ENCODE results near the gene ZKSCAN1.

Gene ZKSCAN1

GRCh38 chr7:100082978-100083377 is 67.6 kb downstream of the ZKSCAN1 start:
- no peak for DNase-seq

GRCh38 chr7:100085515-100085914 is 70.1 kb downstream of the ZKSCAN1 start:
- DNase-seq = no peak

GRCh38 chr7:100087055-100087750 is 71.8 kb downstream of the ZKSCAN1 start:
- DNase-seq = no peak

GRCh38 chr7:100088095-100088620 is 72.8 kb downstream of the ZKSCAN1 start:
- no peak for DNase-seq

- peak; percentile 93 for DNase-seq
Measured at GRCh38 chr7:100088621-100089457, 73.4 kb downstream of the ZKSCAN1 start, which contains the start of gene COPS6. TSS of gene COPS6 (plus strand) at chr7:100088969. CDS start at chr7:100088991, 22 bp downstream.

- no peak for DNase-seq
Measured at GRCh38 chr7:100089458-100090196, 74.2 kb downstream of the ZKSCAN1 start.

- no peak for DNase-seq
Measured at GRCh38 chr7:100090527-100091410, 75.4 kb downstream of the ZKSCAN1 start.

Data from eye (tissue), 1 donor.